ENCODE measurements around the gene PCP4. TPM values are rescaled to one million over a fixed set of nuclear protein-coding genes. Genes with fewer than 3 reads are reported as not detected.

The PCP4 gene
- total RNA-seq = not detected in 2 replicates

DNA sequence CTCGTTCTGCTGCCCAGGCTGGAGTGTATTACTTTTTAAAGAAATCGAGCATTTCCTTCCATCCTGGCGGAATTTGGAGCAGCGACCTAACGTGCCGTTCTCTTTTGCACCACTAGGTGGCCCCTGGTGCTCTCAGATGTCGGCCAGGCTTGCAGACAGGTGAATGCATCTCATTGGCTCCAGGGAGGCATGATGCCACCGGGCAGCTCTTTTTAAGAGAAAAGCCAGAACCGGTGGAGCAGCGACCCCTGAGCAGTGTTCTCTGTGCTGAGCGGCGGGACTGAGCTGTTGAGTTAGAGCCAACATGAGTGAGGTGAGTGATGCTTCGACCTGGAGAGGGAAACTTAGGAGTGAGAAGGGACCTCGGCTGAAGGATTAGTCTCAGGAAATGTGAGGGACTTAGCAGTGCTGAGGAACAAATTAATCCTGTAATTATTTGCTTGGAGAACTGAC lies at the start of gene PCP4:
Gene PCP4 (plus strand): TSS at position 241 of the 453 bp plus-strand sequence. CDS start 64 bp downstream, at position 305.

Other genes starting within 250 kb of the PCP4 start
- gene IGSF5, start 122.3 kb upstream of the PCP4 start, total RNA-seq = not detected in 2 replicates